Osteoblast (primary cell): ENCODE data around the gene GPR15. TPM values are rescaled to one million over a fixed set of nuclear protein-coding genes. Genes with fewer than 3 reads are reported as not detected.

Experiments used
- DNase-seq: peaks from one replicate; pipeline ENCODE4 v3.0.0; 2011; ENCODE audit warnings: low spot score, mixed read lengths; ENCODE audit not compliant: insufficient read length; ENCODE audit errors: missing footprints
- H2AFZ ChIP-seq: 2 replicates; pipeline ENCODE4 v1.6.0; 2011; ENCODE audit warnings: mild to moderate bottlenecking, low read length
- H3K27ac ChIP-seq: 2 replicates; pipeline ENCODE4 v1.5.1; 2011; ENCODE audit warnings: mild to moderate bottlenecking, low read depth, low read length, moderate library complexity
- H3K27me3 ChIP-seq: 2 replicates; pipeline ENCODE4 v1.6.0; 2012; ENCODE audit warnings: mild to moderate bottlenecking, control low read depth, inconsistent platforms, low read length, moderate library complexity; ENCODE audit not compliant: insufficient read depth
- H3K36me3 ChIP-seq: 2 replicates; pipeline ENCODE4 v1.5.1; 2011; ENCODE audit warnings: mild to moderate bottlenecking, low read length, control low read depth, moderate library complexity; ENCODE audit not compliant: insufficient read depth
- H3K4me1 ChIP-seq: 2 replicates; pipeline ENCODE4 v1.5.1; 2011; ENCODE audit warnings: mild to moderate bottlenecking, low read length, control low read depth, moderate library complexity; ENCODE audit not compliant: insufficient read depth
- H3K4me2 ChIP-seq: 2 replicates; pipeline ENCODE4 v1.6.0; 2011; ENCODE audit warnings: mild to moderate bottlenecking, low read length; ENCODE audit not compliant: insufficient read depth
- H3K4me3 ChIP-seq: fragments of 200-600 bp; sonication (generic); 3 replicates; pipeline ENCODE4 v1.5.1; 2012; ENCODE audit warnings: mild to moderate bottlenecking, low read length, inconsistent platforms; ENCODE audit not compliant: insufficient read depth
- H3K79me2 ChIP-seq: 2 replicates; pipeline ENCODE4 v1.6.0; 2012; ENCODE audit warnings: mild to moderate bottlenecking, low read length, control low read depth, inconsistent platforms; ENCODE audit not compliant: insufficient read depth
- H3K9me3 ChIP-seq: 2 replicates; pipeline ENCODE4 v1.5.1; 2011; ENCODE audit warnings: low read depth, low read length, control low read depth
- H4K20me1 ChIP-seq: 2 replicates; pipeline ENCODE4 v1.6.0; 2012; ENCODE audit warnings: mild to moderate bottlenecking, low read length, control low read depth; ENCODE audit not compliant: insufficient read depth
- CTCF ChIP-seq: IDR thresholded peaks from 2 replicates; pipeline ENCODE4 v1.5.1; 2011; ENCODE audit warnings: mild to moderate bottlenecking, low read depth, low read length, moderate library complexity; ENCODE audit errors: extremely low read depth
- total RNA-seq: library from RNA; depleted of rRNA; stranded (reverse); fragments of >200 nt; gene quantifications from 2 replicates; pipeline ENCODE4 v1.2.3, GENCODE V29; 2012

GPR15 gene
- total RNA-seq, 1 donor = not detected

GRCh38 chr3:98530676-98531075 lies 1.1 kb upstream of the GPR15 start:
- TF ChIP-seq CTCF = no peak
- H3K36me3 ChIP-seq = no peaks in the 10 kb centered on the region
- no peaks in the 10 kb centered on the region for H4K20me1 ChIP-seq
- no peaks in the 10 kb centered on the region for H3K4me1 ChIP-seq
- no peaks in the 10 kb centered on the region for H3K9me3 ChIP-seq
- H3K4me2 ChIP-seq = no peak overlapping the region
- no peak overlapping the region for H2AFZ ChIP-seq
- no peak overlapping the region for H3K27ac ChIP-seq
- no peak for DNase-seq
- H3K27me3 ChIP-seq = peaks cover 14% of the 10 kb centered on the region
- H3K4me3 ChIP-seq = no peak overlapping the region
- no peaks in the 10 kb centered on the region for H3K79me2 ChIP-seq

- Histone ChIP-seq H3K27me3 (peaks cover 12% of the 10 kb centered on the region), H3K27ac (no peak overlapping the region), H3K79me2 (no peaks in the 10 kb centered on the region), H4K20me1 (no peaks in the 10 kb centered on the region), H3K9me3 (no peaks in the 10 kb centered on the region), H3K36me3 (no peaks in the 10 kb centered on the region), H2AFZ (no peak overlapping the region), H3K4me2 (no peak overlapping the region), H3K4me3 (no peak overlapping the region), H3K4me1 (no peaks in the 10 kb centered on the region)
- no peak for DNase-seq
- no peak for TF ChIP-seq CTCF
Measured at GRCh38 chr3:98532275-98532637, 478 bp downstream of the GPR15 start.

- no peak overlapping the region for H3K4me3 ChIP-seq
- H4K20me1 ChIP-seq = no peaks in the 10 kb centered on the region
- H3K79me2 ChIP-seq = no peaks in the 10 kb centered on the region
- no peak overlapping the region for H2AFZ ChIP-seq
- H3K4me2 ChIP-seq = no peak overlapping the region
- H3K27me3 ChIP-seq = peaks cover 10% of the 10 kb centered on the region
- TF ChIP-seq CTCF = no peak
- H3K36me3 ChIP-seq = no peaks in the 10 kb centered on the region
- H3K9me3 ChIP-seq = no peaks in the 10 kb centered on the region
- no peak overlapping the region for H3K27ac ChIP-seq
- no peaks in the 10 kb centered on the region for H3K4me1 ChIP-seq
- DNase-seq = no peak
Measured at GRCh38 chr3:98532709-98533571, 1.2 kb downstream of the GPR15 start.

GRCh38 chr3:98534168-98534567 lies 2.4 kb downstream of the GPR15 start:
- no peak for DNase-seq
- TF ChIP-seq CTCF = no peak
- Histone ChIP-seq H4K20me1 (no peaks in the 10 kb centered on the region), H3K4me3 (no peak overlapping the region), H3K9me3 (no peaks in the 10 kb centered on the region), H3K4me1 (no peaks in the 10 kb centered on the region), H3K27me3 (peaks cover 5% of the 10 kb centered on the region), H3K36me3 (no peaks in the 10 kb centered on the region), H3K4me2 (no peak overlapping the region), H3K27ac (no peak overlapping the region), H3K79me2 (no peaks in the 10 kb centered on the region), H2AFZ (no peak overlapping the region)
